Upper lobe of left lung (tissue), 4 donors: ENCODE measurements around the gene PSMA6.

ENCODE experiments used
- EP300 ChIP-seq, 4 donors: sonication (generic); formaldehyde crosslinking; IDR thresholded peaks; one replicate each; pipeline ENCODE4 v1.5.1; 2017; ENCODE audit warnings: antibody characterized with exemption in 4 of 4, control low read depth in 2 of 4
- POLR2A ChIP-seq, 4 donors: fragments of 450-650 bp; IDR thresholded peaks; one replicate each; pipeline ENCODE4 v1.5.1; 2016 to 2017; ENCODE audit warnings: antibody characterized with exemption in 4 of 4, mild to moderate bottlenecking in 2 of 4
- POLR2AphosphoS5 ChIP-seq, 2 donors: sonication (generic); formaldehyde crosslinking; IDR thresholded peaks; one replicate each; pipeline ENCODE4 v1.5.1; 2017; ENCODE audit warnings: antibody characterized with exemption in 2 of 2
- TF ChIP-seq, protein P1 (sequence below), 6 experiments: fragments of 450-650 bp in 4 of 6; fragments of 200-600 bp in 2 of 6; sonication (generic) in 2 of 6; IDR thresholded peaks; one replicate each; pipeline ENCODE4 v1.5.1; 2016 to 2019; ENCODE audit warnings: antibody characterized with exemption in 6 of 6

DNA sequence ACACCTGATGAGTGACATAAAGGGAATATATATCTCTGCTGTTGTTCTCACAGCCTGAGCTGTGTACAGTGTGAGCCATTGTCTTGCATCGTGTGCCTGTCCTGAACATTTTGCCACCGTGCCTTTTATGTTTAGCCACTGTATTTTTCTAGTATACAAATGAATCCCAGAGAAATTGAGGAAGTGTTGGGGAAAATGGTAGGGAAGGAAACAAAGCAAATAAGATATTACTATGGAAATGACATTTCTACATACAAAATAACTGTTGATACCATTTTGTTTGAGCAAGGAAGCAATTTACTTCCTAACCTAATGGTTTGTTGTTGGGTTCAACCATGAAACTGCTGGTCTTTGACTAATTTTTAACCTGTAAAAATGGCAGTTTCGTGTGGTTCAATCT lies 5.5 kb downstream of the PSMA6 start:
- TF ChIP-seq POLR2A (IDR thresholded peaks at IDR 0.05) (no peak), EP300 (IDR thresholded peaks at IDR 0.05) (no peak), POLR2AphosphoS5 (IDR thresholded peaks at IDR 0.05) (no peak)
- TF ChIP-seq, protein P1, sequence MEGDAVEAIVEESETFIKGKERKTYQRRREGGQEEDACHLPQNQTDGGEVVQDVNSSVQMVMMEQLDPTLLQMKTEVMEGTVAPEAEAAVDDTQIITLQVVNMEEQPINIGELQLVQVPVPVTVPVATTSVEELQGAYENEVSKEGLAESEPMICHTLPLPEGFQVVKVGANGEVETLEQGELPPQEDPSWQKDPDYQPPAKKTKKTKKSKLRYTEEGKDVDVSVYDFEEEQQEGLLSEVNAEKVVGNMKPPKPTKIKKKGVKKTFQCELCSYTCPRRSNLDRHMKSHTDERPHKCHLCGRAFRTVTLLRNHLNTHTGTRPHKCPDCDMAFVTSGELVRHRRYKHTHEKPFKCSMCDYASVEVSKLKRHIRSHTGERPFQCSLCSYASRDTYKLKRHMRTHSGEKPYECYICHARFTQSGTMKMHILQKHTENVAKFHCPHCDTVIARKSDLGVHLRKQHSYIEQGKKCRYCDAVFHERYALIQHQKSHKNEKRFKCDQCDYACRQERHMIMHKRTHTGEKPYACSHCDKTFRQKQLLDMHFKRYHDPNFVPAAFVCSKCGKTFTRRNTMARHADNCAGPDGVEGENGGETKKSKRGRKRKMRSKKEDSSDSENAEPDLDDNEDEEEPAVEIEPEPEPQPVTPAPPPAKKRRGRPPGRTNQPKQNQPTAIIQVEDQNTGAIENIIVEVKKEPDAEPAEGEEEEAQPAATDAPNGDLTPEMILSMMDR (IDR thresholded peaks at IDR 0.05) = no peak
